SU-DHL-6 (cell line): ENCODE measurements around the gene FOSL2.

Source experiments
- H2AFZ ChIP-seq: fragments of 200-600 bp; sonication (generic); 2 replicates; pipeline ENCODE4 v1.6.1; 2014; ENCODE audit warnings: low read depth, mild to moderate bottlenecking, moderate library complexity, mixed read lengths, antibody characterized with exemption, low read length; ENCODE audit not compliant: severe bottlenecking
- H3F3A ChIP-seq: fragments of 200-600 bp; shearing (Covaris generic); 2 replicates; pipeline ENCODE4 v1.6.0; 2016; ENCODE audit warnings: antibody characterized with exemption, mild to moderate bottlenecking; ENCODE audit not compliant: insufficient read depth
- H3K27ac ChIP-seq: fragments of 200-600 bp; sonication (generic); 2 replicates; pipeline ENCODE4 v1.5.1; 2016; ENCODE audit warnings: low read depth, mild to moderate bottlenecking, low read length, moderate library complexity, mixed read lengths
- H3K27me3 ChIP-seq: fragments of 200-600 bp; sonication (generic), shearing (Covaris generic); 2 replicates; pipeline ENCODE4 v1.6.0; 2014; ENCODE audit warnings: mild to moderate bottlenecking, low read length
- H3K36me3 ChIP-seq: fragments of 200-600 bp; sonication (generic); 2 replicates; pipeline ENCODE4 v1.6.1; 2014; ENCODE audit warnings: mild to moderate bottlenecking, low read length, mixed read lengths
- H3K4me2 ChIP-seq: fragments of 300-600, 200-600 bp; shearing (Covaris generic), sonication (generic); 2 replicates; pipeline ENCODE4 v1.6.0; 2014; ENCODE audit warnings: low read length, low read depth, mild to moderate bottlenecking; ENCODE audit not compliant: poor library complexity, severe bottlenecking
- H3K4me3 ChIP-seq: fragments of 200-600 bp; sonication (generic); 2 replicates; pipeline ENCODE4 v1.5.1; 2014; ENCODE audit warnings: antibody characterized with exemption, low read length, mild to moderate bottlenecking, mixed read lengths; ENCODE audit not compliant: insufficient read depth, poor library complexity, severe bottlenecking
- H3K79me2 ChIP-seq: fragments of 200-600 bp; sonication (generic); 2 replicates; pipeline ENCODE4 v1.6.1; 2014; ENCODE audit warnings: mild to moderate bottlenecking, low read length, moderate library complexity; ENCODE audit not compliant: insufficient read depth
- H3K9ac ChIP-seq: fragments of 200-600 bp; sonication (generic); 2 replicates; pipeline ENCODE4 v1.7.0; 2014; ENCODE audit warnings: mild to moderate bottlenecking, low read length
- H3K9me2 ChIP-seq: fragments of 200-600 bp; sonication (generic); replicated peaks from 2 replicates; pipeline ENCODE4 v1.6.1; 2014; ENCODE audit warnings: low read length; ENCODE audit not compliant: insufficient read depth
- H3K9me3 ChIP-seq: fragments of 200-600 bp; sonication (generic); 2 replicates; pipeline ENCODE4 v1.6.1; 2014; ENCODE audit warnings: low read length, mixed read lengths; ENCODE audit not compliant: insufficient read depth
- H4K20me1 ChIP-seq: fragments of 200-600 bp; sonication (generic); 2 replicates; pipeline ENCODE4 v1.6.1; 2014; ENCODE audit warnings: low read depth, mild to moderate bottlenecking, antibody characterized with exemption, low read length, moderate library complexity, mixed read lengths
- EZH2phosphoT487 ChIP-seq: fragments of 200-600 bp; sonication (generic), shearing (Covaris generic); conservative IDR thresholded peaks from 2 replicates; pipeline ENCODE4 v1.6.1; 2018; ENCODE audit warnings: mild to moderate bottlenecking, antibody characterized with exemption, low read length, moderate library complexity, mixed read lengths
- TF ChIP-seq, protein P1 (sequence below): fragments of 200-600 bp; sonication (generic); IDR thresholded peaks from one replicate; pipeline ENCODE4 v1.5.1; 2017; ENCODE audit warnings: antibody characterized with exemption, mild to moderate bottlenecking, low read length, moderate library complexity; ENCODE audit not compliant: insufficient read depth, poor library complexity, severe bottlenecking

Gene FOSL2

GRCh38 chr2:28364610-28365009 lies 28.0 kb upstream of the FOSL2 start:
- H2AFZ ChIP-seq: no peak overlapping the region
- no peaks in the 10 kb centered on the region for H3K36me3 ChIP-seq
- H3K9ac ChIP-seq: no peak overlapping the region
- no peak overlapping the region for H3K4me3 ChIP-seq
- no peak overlapping the region for H3K4me2 ChIP-seq
- no peaks in the 10 kb centered on the region for H3K9me3 ChIP-seq
- no peaks in the 10 kb centered on the region for H4K20me1 ChIP-seq
- no peak overlapping the region for H3K27ac ChIP-seq
- no peaks in the 10 kb centered on the region for H3K9me2 ChIP-seq
- H3F3A ChIP-seq: no peaks in the 10 kb centered on the region
- H3K27me3 ChIP-seq: no peaks in the 10 kb centered on the region
- TF ChIP-seq EZH2phosphoT487: no peak
- TF ChIP-seq, protein P1, sequence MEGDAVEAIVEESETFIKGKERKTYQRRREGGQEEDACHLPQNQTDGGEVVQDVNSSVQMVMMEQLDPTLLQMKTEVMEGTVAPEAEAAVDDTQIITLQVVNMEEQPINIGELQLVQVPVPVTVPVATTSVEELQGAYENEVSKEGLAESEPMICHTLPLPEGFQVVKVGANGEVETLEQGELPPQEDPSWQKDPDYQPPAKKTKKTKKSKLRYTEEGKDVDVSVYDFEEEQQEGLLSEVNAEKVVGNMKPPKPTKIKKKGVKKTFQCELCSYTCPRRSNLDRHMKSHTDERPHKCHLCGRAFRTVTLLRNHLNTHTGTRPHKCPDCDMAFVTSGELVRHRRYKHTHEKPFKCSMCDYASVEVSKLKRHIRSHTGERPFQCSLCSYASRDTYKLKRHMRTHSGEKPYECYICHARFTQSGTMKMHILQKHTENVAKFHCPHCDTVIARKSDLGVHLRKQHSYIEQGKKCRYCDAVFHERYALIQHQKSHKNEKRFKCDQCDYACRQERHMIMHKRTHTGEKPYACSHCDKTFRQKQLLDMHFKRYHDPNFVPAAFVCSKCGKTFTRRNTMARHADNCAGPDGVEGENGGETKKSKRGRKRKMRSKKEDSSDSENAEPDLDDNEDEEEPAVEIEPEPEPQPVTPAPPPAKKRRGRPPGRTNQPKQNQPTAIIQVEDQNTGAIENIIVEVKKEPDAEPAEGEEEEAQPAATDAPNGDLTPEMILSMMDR: no peak
- no peaks in the 10 kb centered on the region for H3K79me2 ChIP-seq

GRCh38 chr2:28365158-28365557 lies 27.5 kb upstream of the FOSL2 start:
- Histone ChIP-seq H3K36me3 (no peaks in the 10 kb centered on the region), H3K4me3 (no peak overlapping the region), H3K27me3 (no peaks in the 10 kb centered on the region), H3K9me3 (no peaks in the 10 kb centered on the region), H3K9me2 (no peaks in the 10 kb centered on the region), H3K9ac (no peak overlapping the region), H3K27ac (no peak overlapping the region), H3F3A (no peaks in the 10 kb centered on the region), H3K4me2 (no peak overlapping the region), H4K20me1 (no peaks in the 10 kb centered on the region), H3K79me2 (no peaks in the 10 kb centered on the region), H2AFZ (no peak overlapping the region)
- no peak for TF ChIP-seq EZH2phosphoT487
- TF ChIP-seq, protein P1: no peak

DNA sequence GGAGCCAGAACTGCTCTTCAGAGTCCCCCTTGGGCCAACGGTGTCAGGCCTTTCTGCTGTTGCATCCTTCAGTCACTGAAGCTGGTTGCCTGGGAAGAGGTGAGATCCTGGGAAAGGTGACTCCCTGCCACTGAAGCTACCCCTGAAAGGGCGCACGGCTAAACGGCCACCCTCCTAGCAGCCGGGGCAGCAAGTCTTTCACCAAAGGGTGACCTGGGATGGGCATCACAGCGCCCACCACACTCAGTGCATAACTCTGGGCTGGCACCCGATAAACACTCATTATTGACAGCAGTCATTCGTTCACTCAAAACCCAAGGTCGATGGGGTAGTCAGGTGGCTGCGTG lies 26.5 kb upstream of the FOSL2 start:
- Histone ChIP-seq H3K27me3 (no peaks in the 10 kb centered on the region), H3K9me2 (no peaks in the 10 kb centered on the region), H3K4me2 (no peak overlapping the region), H3F3A (no peaks in the 10 kb centered on the region), H2AFZ (no peak overlapping the region), H3K27ac (no peak overlapping the region), H3K36me3 (no peaks in the 10 kb centered on the region), H4K20me1 (no peaks in the 10 kb centered on the region), H3K79me2 (no peaks in the 10 kb centered on the region), H3K4me3 (no peak overlapping the region), H3K9ac (no peak overlapping the region), H3K9me3 (no peaks in the 10 kb centered on the region)
- TF ChIP-seq, protein P1: no peak
- TF ChIP-seq EZH2phosphoT487: no peak
